HEK293 (cell line): ENCODE measurements around the gene AK1.

Experiments used
- CTCF ChIA-PET: fragments of 350-600 bp; formaldehyde crosslinking; extraction: SDS; loops from one replicate; lab custom pipeline; 2021; ENCODE audit warnings: antibody characterized with exemption; lab: Yijun Ruan, JAX
- POLR2A ChIA-PET: fragments of 300-600 bp; formaldehyde crosslinking; extraction: SDS; loops from one replicate; lab custom pipeline; 2020; ENCODE audit warnings: antibody characterized with exemption, inconsistent platforms; lab: Yijun Ruan, JAX
- H3K27ac ChIP-seq: fragments of 200-500 bp; sonication (Bioruptor generic); 2 replicates; pipeline ENCODE4 v1.5.1; 2014; ENCODE audit warnings: low read depth, low read length, control low read depth, inconsistent platforms; ENCODE audit errors: extremely low read depth
- H3K36me3 ChIP-seq, 2 experiments: fragments of 200-500 bp in 1 of 2; sonication (Bioruptor generic) in 1 of 2; 1 replicate in 1 of 2; 2 replicates in 1 of 2; pipeline ENCODE4 v1.5.1; 2014 to 2017; ENCODE audit warnings: inconsistent platforms in 2 of 2, low read length in 2 of 2; ENCODE audit not compliant: control insufficient read depth in 2 of 2, insufficient read depth in 1 of 2
- H3K4me1 ChIP-seq: fragments of 200-500 bp; sonication (Bioruptor generic); 2 replicates; pipeline ENCODE4 v1.5.1; 2014; ENCODE audit warnings: mild to moderate bottlenecking, low read length, inconsistent platforms; ENCODE audit not compliant: control insufficient read depth, insufficient read depth
- H3K4me3 ChIP-seq: 2 replicates; pipeline ENCODE4 v1.5.1; 2011; ENCODE audit warnings: low read depth, mild to moderate bottlenecking, control low read depth, low read length, moderate library complexity
- H3K9me3 ChIP-seq: fragments of 200-500 bp; sonication (Bioruptor generic); 2 replicates; pipeline ENCODE4 v1.5.1; 2014; ENCODE audit warnings: low read depth, low read length, inconsistent platforms; ENCODE audit not compliant: control insufficient read depth, insufficient read depth
- BCL11B ChIP-seq: fragments of 450-650 bp; formaldehyde crosslinking; IDR thresholded peaks from 2 replicates; pipeline ENCODE4 v1.5.1; 2016; ENCODE audit warnings: low read depth, missing biosample characterization, missing genetic modification characterization
- EGR2 ChIP-seq: fragments of 450-650 bp; formaldehyde crosslinking; IDR thresholded peaks from 2 replicates; pipeline ENCODE4 v1.5.1; 2016; ENCODE audit warnings: low read depth, missing biosample characterization, missing genetic modification characterization
- GLIS1 ChIP-seq: fragments of 450-650 bp; formaldehyde crosslinking; IDR thresholded peaks from 2 replicates; pipeline ENCODE4 v1.5.1; 2016; ENCODE audit warnings: missing biosample characterization, missing genetic modification characterization
- KLF7 ChIP-seq: fragments of 450-650 bp; formaldehyde crosslinking; IDR thresholded peaks from 2 replicates; pipeline ENCODE4 v1.5.1; 2016; ENCODE audit warnings: missing biosample characterization, missing genetic modification characterization, borderline replicate concordance
- OVOL3 ChIP-seq: fragments of 450-650 bp; formaldehyde crosslinking; IDR thresholded peaks from 2 replicates; pipeline ENCODE4 v1.5.1; 2016; ENCODE audit warnings: missing biosample characterization, missing genetic modification characterization
- ZBTB8A ChIP-seq: fragments of 450-650 bp; formaldehyde crosslinking; IDR thresholded peaks from 2 replicates; pipeline ENCODE4 v1.5.1; 2016; ENCODE audit warnings: missing biosample characterization, missing genetic modification characterization
- ZNF155 ChIP-seq: fragments of 450-650 bp; formaldehyde crosslinking; IDR thresholded peaks from 2 replicates; pipeline ENCODE4 v1.5.1; 2016; ENCODE audit warnings: missing biosample characterization, missing genetic modification characterization
- ZNF157 ChIP-seq: fragments of 450-650 bp; formaldehyde crosslinking; IDR thresholded peaks from 2 replicates; pipeline ENCODE4 v1.5.1; 2016; ENCODE audit warnings: missing biosample characterization, missing genetic modification characterization
- ZNF16 ChIP-seq: fragments of 450-650 bp; formaldehyde crosslinking; IDR thresholded peaks from 2 replicates; pipeline ENCODE4 v1.5.1; 2016; ENCODE audit warnings: low read depth, missing biosample characterization, missing genetic modification characterization
- ZNF302 ChIP-seq: fragments of 450-650 bp; formaldehyde crosslinking; IDR thresholded peaks from 2 replicates; pipeline ENCODE4 v1.5.1; 2016; ENCODE audit warnings: missing biosample characterization, missing genetic modification characterization, low read depth
- ZNF311 ChIP-seq: fragments of 450-650 bp; formaldehyde crosslinking; IDR thresholded peaks from 2 replicates; pipeline ENCODE4 v1.5.1; 2017; ENCODE audit warnings: missing biosample characterization, missing genetic modification characterization, borderline replicate concordance
- ZNF600 ChIP-seq: fragments of 450-650 bp; formaldehyde crosslinking; IDR thresholded peaks from 2 replicates; pipeline ENCODE4 v1.5.1; 2016; ENCODE audit warnings: missing biosample characterization, missing genetic modification characterization
- ZNF791 ChIP-seq: fragments of 450-650 bp; formaldehyde crosslinking; IDR thresholded peaks from 2 replicates; pipeline ENCODE4 v1.5.1; 2016; ENCODE audit warnings: missing biosample characterization, missing genetic modification characterization
- ZSCAN23 ChIP-seq: fragments of 450-650 bp; formaldehyde crosslinking; IDR thresholded peaks from 2 replicates; pipeline ENCODE4 v1.5.1; 2016; ENCODE audit warnings: missing biosample characterization, missing genetic modification characterization
- TF ChIP-seq, protein P1 (sequence below): fragments of 450-650 bp; formaldehyde crosslinking; IDR thresholded peaks from 2 replicates; pipeline ENCODE4 v1.5.1; 2017; ENCODE audit warnings: missing biosample characterization, missing genetic modification characterization
- TF ChIP-seq, protein P2 (sequence below): fragments of 450-650 bp; formaldehyde crosslinking; IDR thresholded peaks from 2 replicates; pipeline ENCODE4 v1.5.1; 2016; ENCODE audit warnings: missing biosample characterization, missing genetic modification characterization, low read depth
- TF ChIP-seq, protein P3 (sequence below): fragments of 450-650 bp; formaldehyde crosslinking; IDR thresholded peaks from 2 replicates; pipeline ENCODE4 v1.5.1; 2016; ENCODE audit warnings: missing biosample characterization, missing genetic modification characterization
- TF ChIP-seq, protein P4 (sequence below): fragments of 450-650 bp; formaldehyde crosslinking; IDR thresholded peaks from 2 replicates; pipeline ENCODE4 v1.5.1; 2016; ENCODE audit warnings: missing biosample characterization, missing genetic modification characterization

AK1 gene

DNA sequence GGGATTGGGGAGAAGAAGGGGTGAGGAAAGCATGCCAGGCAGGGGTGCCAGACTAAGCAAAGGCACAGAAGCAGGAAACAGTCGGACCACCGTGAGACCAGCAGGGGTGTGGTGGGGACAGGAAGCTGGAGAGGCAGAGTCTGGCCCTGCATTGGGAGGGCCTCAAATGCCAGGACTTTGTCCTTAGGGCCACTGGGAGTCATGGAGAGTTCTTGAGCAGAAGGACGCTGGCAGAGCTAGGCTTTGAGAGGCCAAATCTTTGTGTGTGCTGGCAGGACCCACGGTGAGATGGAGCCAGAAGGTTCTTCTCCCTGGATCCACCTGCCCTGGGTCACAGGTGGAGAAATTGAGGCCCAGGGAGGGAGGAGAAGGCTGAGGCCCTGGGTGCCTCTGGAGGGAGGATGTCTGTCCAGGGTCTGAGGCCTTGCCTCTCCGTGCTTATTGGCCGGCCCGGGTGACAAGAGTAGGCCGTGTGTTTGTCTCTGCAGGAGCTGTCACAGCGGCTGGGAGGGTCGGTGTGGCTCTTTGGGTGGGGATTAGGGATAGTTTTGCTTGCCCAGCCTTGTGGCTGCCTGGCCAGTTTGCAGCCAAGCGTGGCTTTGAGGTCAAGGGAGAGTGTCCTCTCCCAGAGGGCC, 21.3 kb downstream of the AK1 start:
- no peaks in the 10 kb centered on the region for H3K9me3 ChIP-seq
- H3K27ac ChIP-seq = no peak overlapping the region
- no peak for TF ChIP-seq ZSCAN23 (tag by site-specific recombination)
- TF ChIP-seq ZNF16 = peak; percentile 72
- ChIA-PET CTCF (interaction anchor here (1.0 to 3.5 kb wide), 2 partner anchors 13 to 65 kb away, joined by 3 to 18 read pairs; no protein-coding TSS in a partner anchor), POLR2A (no interaction called here)
- H3K36me3 ChIP-seq = no peaks in the 10 kb centered on the region
- H3K4me1 ChIP-seq = no peaks in the 10 kb centered on the region
- no peak overlapping the region for H3K4me3 ChIP-seq

DNA sequence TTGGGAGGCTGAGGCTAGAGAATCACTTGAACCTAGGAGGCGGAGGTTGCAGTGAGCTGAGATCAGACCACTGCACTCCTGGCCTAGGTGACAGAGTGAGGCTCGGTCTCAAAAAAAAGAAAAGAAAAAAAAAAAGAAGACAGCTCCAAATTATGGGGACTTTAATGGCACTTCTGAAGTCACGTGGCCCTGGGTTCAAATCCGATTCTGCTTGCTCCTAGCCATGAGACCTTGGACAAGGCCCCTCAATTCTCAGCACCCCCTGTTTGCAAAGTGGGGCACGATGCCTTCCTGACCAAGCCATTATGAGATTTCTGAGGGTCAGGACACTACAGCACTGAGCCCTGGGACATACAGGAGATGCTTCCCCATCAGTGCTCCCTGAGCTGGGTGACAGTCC, 22.0 kb downstream of the AK1 start:
- POLR2A ChIA-PET = no interaction called here

DNA sequence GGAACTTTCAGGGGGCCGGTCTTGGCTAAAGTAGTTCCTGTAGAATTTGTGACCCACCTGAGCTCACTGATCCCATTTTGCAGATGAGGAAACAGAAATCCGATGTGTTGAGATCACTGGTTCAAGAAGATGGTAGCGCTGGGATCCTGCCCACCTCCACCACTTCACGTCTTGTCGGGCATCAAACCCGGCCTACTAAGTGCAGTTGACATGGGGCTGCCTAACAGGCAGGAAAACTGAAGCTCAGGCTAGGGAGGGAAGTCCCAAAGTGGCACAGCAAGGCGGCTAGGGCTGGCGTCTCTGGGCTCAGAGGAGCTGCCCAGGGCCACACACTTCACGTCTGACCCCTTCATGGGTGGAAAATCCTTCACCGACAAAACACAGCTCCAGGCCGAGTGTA, 22.5 kb downstream of the AK1 start:
- ChIA-PET CTCF (interaction anchor here (0.7 to 3.5 kb wide), 2 partner anchors 14 to 115 kb away, joined by 3 to 18 read pairs; no protein-coding TSS in a partner anchor), POLR2A (no interaction called here)
- Histone ChIP-seq H3K4me1 (no peaks in the 10 kb centered on the region), H3K4me3 (no peak overlapping the region), H3K36me3 (no peaks in the 10 kb centered on the region), H3K27ac (no peak overlapping the region), H3K9me3 (no peaks in the 10 kb centered on the region)
- TF ChIP-seq OVOL3 (tag by site-specific recombination) = no peak
- TF ChIP-seq ZNF600 (tag by site-specific recombination) = no peak
- TF ChIP-seq BCL11B = no peak
- TF ChIP-seq, protein P1, sequence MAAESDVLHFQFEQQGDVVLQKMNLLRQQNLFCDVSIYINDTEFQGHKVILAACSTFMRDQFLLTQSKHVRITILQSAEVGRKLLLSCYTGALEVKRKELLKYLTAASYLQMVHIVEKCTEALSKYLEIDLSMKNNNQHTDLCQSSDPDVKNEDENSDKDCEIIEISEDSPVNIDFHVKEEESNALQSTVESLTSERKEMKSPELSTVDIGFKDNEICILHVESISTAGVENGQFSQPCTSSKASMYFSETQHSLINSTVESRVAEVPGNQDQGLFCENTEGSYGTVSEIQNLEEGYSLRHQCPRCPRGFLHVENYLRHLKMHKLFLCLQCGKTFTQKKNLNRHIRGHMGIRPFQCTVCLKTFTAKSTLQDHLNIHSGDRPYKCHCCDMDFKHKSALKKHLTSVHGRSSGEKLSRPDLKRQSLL = no peak
- no peak for TF ChIP-seq EGR2 (tag by site-specific recombination)
- TF ChIP-seq ZNF157 (tag by site-specific recombination) = no peak
- no peak for TF ChIP-seq KLF7 (tag by site-specific recombination)
- TF ChIP-seq, protein P2, sequence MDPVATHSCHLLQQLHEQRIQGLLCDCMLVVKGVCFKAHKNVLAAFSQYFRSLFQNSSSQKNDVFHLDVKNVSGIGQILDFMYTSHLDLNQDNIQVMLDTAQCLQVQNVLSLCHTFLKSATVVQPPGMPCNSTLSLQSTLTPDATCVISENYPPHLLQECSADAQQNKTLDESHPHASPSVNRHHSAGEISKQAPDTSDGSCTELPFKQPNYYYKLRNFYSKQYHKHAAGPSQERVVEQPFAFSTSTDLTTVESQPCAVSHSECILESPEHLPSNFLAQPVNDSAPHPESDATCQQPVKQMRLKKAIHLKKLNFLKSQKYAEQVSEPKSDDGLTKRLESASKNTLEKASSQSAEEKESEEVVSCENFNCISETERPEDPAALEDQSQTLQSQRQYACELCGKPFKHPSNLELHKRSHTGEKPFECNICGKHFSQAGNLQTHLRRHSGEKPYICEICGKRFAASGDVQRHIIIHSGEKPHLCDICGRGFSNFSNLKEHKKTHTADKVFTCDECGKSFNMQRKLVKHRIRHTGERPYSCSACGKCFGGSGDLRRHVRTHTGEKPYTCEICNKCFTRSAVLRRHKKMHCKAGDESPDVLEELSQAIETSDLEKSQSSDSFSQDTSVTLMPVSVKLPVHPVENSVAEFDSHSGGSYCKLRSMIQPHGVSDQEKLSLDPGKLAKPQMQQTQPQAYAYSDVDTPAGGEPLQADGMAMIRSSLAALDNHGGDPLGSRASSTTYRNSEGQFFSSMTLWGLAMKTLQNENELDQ (tag by site-specific recombination) = no peak
- TF ChIP-seq ZNF302 (tag by site-specific recombination) = no peak
- TF ChIP-seq ZNF155 (tag by site-specific recombination) = no peak
- TF ChIP-seq ZNF311 (tag by site-specific recombination) = no peak
- TF ChIP-seq GLIS1 = no peak
- TF ChIP-seq ZNF791 (tag by site-specific recombination) = no peak
- TF ChIP-seq, protein P3, sequence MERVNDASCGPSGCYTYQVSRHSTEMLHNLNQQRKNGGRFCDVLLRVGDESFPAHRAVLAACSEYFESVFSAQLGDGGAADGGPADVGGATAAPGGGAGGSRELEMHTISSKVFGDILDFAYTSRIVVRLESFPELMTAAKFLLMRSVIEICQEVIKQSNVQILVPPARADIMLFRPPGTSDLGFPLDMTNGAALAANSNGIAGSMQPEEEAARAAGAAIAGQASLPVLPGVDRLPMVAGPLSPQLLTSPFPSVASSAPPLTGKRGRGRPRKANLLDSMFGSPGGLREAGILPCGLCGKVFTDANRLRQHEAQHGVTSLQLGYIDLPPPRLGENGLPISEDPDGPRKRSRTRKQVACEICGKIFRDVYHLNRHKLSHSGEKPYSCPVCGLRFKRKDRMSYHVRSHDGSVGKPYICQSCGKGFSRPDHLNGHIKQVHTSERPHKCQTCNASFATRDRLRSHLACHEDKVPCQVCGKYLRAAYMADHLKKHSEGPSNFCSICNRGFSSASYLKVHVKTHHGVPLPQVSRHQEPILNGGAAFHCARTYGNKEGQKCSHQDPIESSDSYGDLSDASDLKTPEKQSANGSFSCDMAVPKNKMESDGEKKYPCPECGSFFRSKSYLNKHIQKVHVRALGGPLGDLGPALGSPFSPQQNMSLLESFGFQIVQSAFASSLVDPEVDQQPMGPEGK (tag by site-specific recombination) = no peak

More for the DNA sequence above, 22.0 kb downstream of the AK1 start:
- CTCF ChIA-PET = interaction anchor here (1.0 to 3.5 kb wide), 2 partner anchors 14 to 66 kb away, joined by 3 to 18 read pairs; no protein-coding TSS in a partner anchor
- TF ChIP-seq, protein P4, sequence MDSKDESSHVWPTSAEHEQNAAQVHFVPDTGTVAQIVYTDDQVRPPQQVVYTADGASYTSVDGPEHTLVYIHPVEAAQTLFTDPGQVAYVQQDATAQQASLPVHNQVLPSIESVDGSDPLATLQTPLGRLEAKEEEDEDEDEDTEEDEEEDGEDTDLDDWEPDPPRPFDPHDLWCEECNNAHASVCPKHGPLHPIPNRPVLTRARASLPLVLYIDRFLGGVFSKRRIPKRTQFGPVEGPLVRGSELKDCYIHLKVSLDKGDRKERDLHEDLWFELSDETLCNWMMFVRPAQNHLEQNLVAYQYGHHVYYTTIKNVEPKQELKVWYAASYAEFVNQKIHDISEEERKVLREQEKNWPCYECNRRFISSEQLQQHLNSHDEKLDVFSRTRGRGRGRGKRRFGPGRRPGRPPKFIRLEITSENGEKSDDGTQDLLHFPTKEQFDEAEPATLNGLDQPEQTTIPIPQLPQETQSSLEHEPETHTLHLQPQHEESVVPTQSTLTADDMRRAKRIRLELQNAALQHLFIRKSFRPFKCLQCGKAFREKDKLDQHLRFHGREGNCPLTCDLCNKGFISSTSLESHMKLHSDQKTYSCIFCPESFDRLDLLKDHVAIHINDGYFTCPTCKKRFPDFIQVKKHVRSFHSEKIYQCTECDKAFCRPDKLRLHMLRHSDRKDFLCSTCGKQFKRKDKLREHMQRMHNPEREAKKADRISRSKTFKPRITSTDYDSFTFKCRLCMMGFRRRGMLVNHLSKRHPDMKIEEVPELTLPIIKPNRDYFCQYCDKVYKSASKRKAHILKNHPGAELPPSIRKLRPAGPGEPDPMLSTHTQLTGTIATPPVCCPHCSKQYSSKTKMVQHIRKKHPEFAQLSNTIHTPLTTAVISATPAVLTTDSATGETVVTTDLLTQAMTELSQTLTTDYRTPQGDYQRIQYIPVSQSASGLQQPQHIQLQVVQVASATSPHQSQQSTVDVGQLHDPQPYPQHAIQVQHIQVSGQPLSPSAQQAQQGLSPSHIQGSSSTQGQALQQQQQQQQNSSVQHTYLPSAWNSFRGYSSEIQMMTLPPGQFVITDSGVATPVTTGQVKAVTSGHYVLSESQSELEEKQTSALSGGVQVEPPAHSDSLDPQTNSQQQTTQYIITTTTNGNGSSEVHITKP (tag by site-specific recombination) = 0 out of 2 replicates have a peak, but pooled peaks have one; percentile 54
- TF ChIP-seq ZBTB8A (tag by site-specific recombination) = no peak
- Histone ChIP-seq H3K4me1 (no peaks in the 10 kb centered on the region), H3K27ac (no peak overlapping the region), H3K9me3 (no peaks in the 10 kb centered on the region), H3K4me3 (no peak overlapping the region), H3K36me3 (no peaks in the 10 kb centered on the region)
